ENCODE results near the gene HOXD12.

Gene HOXD12, protein sequence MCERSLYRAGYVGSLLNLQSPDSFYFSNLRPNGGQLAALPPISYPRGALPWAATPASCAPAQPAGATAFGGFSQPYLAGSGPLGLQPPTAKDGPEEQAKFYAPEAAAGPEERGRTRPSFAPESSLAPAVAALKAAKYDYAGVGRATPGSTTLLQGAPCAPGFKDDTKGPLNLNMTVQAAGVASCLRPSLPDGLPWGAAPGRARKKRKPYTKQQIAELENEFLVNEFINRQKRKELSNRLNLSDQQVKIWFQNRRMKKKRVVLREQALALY

DNA sequence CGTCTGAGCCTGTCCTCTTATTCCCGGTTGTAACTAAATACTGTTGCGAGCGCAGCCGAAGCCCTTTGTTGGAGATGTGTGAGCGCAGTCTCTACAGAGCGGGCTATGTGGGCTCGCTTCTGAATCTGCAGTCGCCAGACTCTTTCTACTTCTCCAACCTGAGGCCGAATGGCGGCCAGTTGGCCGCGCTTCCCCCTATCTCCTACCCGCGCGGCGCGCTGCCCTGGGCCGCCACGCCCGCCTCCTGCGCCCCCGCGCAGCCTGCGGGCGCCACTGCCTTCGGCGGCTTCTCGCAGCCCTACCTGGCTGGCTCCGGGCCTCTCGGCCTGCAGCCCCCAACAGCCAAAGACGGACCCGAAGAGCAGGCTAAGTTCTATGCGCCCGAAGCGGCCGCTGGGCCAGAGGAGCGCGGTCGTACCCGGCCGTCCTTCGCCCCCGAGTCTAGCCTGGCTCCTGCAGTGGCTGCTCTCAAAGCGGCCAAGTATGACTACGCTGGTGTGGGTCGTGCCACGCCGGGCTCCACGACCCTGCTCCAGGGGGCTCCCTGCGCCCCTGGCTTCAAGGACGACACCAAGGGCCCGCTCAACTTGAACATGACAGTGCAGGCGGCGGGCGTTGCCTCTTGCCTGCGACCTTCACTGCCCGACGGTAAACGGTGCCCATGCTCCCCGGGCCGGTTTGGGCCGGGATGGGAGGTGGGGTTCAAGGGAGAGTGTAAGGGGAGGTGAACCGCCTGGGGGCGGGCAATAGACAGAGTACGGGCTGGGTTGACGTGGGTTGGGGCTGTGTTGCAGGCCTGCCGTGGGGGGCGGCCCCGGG is at the start of gene HOXD12:
Gene HOXD12, plus strand, starts transcription at position 68 of the 819 bp plus-strand sequence. Its CDS starts 7 bp downstream, at position 75.
- H3K9me3 Mint-ChIP-seq = no peaks in the 10 kb centered on the region
- peaks cover 24% of the 10 kb centered on the region for H3K4me1 Mint-ChIP-seq (ENCODE audit: low read depth)
- no peaks in the 10 kb centered on the region for H3K36me3 Mint-ChIP-seq (ENCODE audit: low read depth)
- H3K27ac Mint-ChIP-seq = no peak within 1 kb of the TSS
- H3K27me3 Mint-ChIP-seq = peaks cover 94% of the 10 kb centered on the region
- H3K4me3 Mint-ChIP-seq = peak within 1 kb of the TSS; percentile 20

DNA sequence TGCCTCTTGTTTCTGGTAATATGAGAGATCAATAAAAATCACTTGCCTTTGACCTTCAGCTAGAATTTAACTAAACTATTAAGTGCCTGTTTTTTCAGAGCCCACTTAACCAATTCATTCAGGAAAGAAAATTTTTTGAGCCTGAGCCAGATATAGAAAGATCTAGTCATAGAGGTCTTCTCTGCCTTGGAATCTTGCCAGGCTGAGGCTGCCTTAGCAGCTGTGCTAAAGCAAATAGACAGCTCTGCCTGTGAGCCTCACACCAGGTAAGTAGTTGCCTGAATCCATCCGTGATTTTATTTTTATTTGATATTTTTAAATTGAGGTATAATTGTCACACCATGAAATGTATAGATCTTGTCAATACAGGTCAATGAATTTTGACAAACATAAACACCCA is 43.2 kb upstream of the HOXD12 start:
- H3K4me3 Mint-ChIP-seq = no peak overlapping the region
- H3K27me3 Mint-ChIP-seq = peaks cover 42% of the 10 kb centered on the region
- H3K4me1 Mint-ChIP-seq (ENCODE audit: low read depth) = no peaks in the 10 kb centered on the region
- H3K36me3 Mint-ChIP-seq (ENCODE audit: low read depth) = no peaks in the 10 kb centered on the region
- no peak overlapping the region for H3K27ac Mint-ChIP-seq
- no peaks in the 10 kb centered on the region for H3K9me3 Mint-ChIP-seq

DNA sequence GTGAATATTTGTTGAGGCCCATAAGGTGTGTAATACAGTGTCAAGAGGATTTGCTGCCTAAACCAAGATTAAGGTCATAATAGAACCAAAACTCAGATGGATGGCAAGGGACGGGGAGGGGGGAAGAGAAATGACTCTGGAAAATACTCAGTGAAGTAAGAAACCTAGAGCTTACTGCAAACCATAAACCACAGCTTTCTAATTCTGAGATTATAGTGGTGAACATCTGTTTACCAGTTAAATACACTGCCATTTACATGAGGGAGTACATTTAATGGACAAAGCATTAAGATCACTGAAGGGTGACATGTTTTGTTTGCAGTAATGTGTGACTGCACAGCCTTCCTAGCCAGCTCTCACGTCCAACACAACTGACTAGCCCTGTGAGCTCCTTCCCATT is 35.6 kb upstream of the HOXD12 start:
- Mint-ChIP-seq H3K9me3 (no peaks in the 10 kb centered on the region), H3K27me3 (peaks cover 63% of the 10 kb centered on the region), H3K4me1 (ENCODE audit: low read depth) (peaks cover 13% of the 10 kb centered on the region), H3K27ac (no peak overlapping the region), H3K4me3 (no peak overlapping the region), H3K36me3 (ENCODE audit: low read depth) (no peaks in the 10 kb centered on the region)

DNA sequence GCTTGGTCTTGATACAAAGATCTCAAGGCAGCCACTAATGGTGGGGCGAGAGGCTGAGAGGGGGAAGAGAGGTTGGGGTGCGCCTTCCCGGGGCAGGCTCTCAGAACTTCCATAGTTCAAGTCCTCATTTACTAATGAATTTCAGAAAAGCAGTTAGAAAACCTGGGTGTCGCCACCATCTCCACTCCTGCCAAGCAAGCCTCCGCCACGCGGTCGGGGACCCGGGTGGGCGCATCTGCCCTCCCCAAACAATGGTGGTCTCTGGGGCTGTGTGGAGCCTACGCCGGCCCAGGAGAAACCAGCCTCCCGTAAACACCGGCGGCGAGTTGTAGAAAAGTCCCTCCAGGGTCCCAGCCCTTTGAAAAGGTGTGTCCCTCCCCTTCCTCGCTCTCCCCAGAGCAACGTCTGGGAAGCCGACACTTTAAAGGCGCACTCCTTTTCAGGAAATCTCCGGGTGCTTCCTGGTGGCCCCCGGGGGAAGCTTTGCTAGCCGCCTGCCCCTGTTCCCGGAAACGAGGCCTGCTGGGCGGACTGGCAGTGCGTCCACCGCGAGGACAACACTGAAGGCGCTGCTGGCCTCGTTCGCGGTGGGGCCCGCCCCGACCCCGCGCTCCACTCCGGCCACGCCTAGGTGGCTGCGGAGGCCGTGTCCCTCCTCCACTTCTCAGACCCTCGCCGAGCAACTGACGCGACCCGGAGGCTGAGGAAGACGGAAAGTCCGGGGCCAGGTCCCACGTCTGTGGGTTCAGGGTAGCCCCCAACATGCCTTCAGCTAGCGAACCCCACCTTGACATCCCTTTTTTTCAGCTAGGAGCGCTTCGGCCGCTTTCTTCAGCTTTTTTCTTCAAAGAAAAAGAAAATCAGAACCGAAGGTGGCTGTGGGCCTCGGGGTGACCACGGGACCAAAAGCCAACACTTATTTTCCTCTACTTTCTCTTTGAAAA is 32.7 kb upstream of the HOXD12 start:
- Mint-ChIP-seq H3K4me3 (no peak overlapping the region), H3K27ac (no peak overlapping the region)

DNA sequence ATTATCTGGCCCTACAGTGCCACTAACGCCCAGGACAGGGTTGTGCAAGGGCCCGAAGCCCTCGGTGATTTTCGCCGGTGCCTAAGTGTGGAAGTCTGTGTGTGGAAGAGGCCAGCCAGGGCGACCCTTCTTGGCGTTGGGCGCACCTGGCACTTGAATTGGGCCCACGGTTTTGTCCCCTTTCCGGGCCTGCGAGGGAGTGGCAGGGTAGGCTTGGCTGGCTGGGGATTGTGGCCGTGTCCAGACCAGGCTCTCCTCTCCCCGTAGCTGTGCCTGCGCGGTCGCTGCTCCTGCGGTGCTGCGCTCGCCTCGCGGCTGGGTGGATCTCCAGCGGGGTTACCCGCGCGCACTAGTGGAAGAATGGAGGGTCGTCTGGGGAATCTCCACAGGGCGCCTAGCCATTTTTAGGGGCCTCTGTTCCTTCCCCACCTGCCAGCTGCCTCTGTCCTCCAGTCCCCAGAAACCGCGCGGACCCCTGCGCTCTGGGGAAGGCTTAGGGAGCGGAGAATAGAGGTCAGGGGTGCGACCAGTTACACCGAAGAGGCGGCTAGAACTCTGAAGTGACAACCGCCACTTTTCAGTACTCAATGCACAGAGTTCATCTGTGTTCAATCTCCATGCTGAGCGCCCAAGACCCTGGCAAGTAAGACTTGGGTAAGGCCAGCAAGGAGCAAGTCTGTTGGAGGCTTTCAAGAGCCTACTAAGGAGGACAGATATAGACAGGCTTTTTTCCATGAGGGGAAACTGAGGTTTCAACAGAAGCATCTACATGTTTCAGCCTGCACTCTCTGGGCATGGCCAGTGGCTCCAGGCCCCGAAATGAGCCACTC is 31.8 kb upstream of the HOXD12 start:
- Mint-ChIP-seq H3K4me1 (ENCODE audit: low read depth) (peaks cover 13% of the 10 kb centered on the region), H3K27ac (no peak overlapping the region), H3K9me3 (no peaks in the 10 kb centered on the region), H3K36me3 (ENCODE audit: low read depth) (no peaks in the 10 kb centered on the region), H3K4me3 (no peak overlapping the region), H3K27me3 (peaks cover 83% of the 10 kb centered on the region)

More for the DNA sequence above, 32.7 kb upstream of the HOXD12 start:
- Mint-ChIP-seq H3K4me1 (ENCODE audit: low read depth) (peaks cover 13% of the 10 kb centered on the region), H3K9me3 (no peaks in the 10 kb centered on the region), H3K27me3 (peaks cover 82% of the 10 kb centered on the region), H3K36me3 (ENCODE audit: low read depth) (no peaks in the 10 kb centered on the region)

DNA sequence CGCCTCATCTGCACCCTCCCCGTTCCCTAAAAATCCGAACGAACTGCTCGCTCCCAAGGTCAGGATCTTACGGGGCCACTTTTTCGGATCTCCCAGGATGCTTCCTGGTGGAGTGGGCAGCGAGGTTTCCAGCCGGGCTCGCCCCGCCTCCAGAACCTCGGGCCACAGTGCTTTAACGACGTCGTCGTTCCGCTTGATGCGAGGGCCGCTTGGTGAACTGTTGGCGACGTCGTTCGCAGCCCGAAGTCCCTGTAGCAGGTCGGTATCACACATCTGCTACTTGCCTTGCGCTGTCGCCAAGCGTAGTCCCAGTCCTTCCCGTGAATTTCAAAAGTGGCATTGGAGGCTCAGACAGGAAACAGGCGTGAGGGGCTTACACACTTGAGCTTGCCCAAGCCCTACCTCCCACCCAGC is 31.2 kb upstream of the HOXD12 start:
- H3K27me3 Mint-ChIP-seq = peaks cover 84% of the 10 kb centered on the region

DNA sequence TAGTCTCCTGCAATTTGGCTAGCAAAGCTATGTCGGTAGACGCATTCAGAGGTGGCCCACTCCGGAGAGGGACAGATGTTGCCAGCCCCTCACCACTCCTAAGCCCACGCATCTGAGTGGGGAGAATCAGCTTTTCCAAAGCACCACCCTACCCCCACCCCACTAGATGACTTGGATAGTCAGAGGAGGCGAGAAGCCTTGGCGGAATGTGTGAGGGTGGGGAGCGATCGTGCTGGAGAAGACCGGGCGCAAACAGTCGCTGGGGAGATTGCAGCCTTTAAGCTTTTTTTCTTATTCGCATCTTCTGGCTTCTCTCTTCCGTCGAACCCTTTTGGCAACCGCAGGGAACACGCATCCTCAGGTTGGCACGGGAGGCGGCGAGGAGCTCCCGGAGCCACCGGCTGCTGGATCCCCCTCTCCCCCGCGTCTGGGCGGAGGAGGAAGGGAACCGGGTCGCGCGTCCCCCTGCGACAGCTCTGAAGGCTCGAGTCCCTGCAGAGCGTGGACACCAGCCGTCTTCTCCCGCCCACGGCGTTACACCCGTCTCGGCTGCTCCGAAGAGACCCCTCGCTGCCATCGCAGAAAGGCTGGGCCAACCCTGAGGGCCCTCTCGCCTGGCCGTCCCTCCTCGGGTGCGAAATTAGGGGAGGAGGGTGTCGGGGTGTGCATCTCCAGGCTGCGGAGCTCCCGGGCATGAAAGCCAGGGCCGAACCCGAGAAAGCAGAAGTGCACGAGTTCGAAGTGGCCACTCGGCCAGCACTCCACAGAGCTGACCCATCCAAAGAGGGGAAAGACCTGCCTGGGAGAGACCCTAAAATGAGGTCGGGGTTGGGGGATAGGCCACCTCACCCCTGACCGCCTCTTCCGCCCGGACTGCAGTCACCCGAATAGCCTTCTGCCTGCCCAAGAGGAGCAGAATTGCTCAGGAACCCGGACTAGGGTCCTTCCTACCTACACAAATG is 28.0 kb upstream of the HOXD12 start:
- H3K27me3 Mint-ChIP-seq = peaks cover 92% of the 10 kb centered on the region
- peaks cover 11% of the 10 kb centered on the region for H3K9me3 Mint-ChIP-seq
- no peaks in the 10 kb centered on the region for H3K36me3 Mint-ChIP-seq (ENCODE audit: low read depth)
- H3K4me3 Mint-ChIP-seq = no peak overlapping the region
- H3K27ac Mint-ChIP-seq = no peak overlapping the region
- H3K4me1 Mint-ChIP-seq (ENCODE audit: low read depth) = peaks cover 9% of the 10 kb centered on the region

More for the DNA sequence above, 31.2 kb upstream of the HOXD12 start:
- Mint-ChIP-seq H3K27ac (no peak overlapping the region), H3K9me3 (no peaks in the 10 kb centered on the region), H3K36me3 (ENCODE audit: low read depth) (no peaks in the 10 kb centered on the region), H3K4me3 (no peak overlapping the region), H3K4me1 (ENCODE audit: low read depth) (peaks cover 13% of the 10 kb centered on the region)

DNA sequence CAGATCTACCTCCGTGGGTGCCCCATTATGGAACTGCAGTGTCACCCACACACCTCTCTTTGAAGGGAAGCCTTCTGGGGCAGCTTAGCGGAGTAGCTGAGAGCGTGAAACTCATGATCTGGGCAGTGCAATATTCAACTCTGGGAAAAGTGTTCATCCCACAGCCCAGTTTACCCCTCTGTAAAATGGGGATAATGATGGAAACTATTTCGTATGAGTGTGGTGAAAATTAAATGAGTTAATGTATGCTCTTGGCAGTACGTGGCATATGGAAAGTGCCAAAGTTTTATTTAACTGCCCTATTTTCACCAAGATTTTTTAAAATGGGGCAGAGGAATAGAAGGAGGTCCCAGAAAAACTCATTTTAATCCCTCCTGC is 27.3 kb upstream of the HOXD12 start:
- Mint-ChIP-seq H3K9me3 (peaks cover 12% of the 10 kb centered on the region), H3K27ac (no peak overlapping the region), H3K27me3 (peaks cover 94% of the 10 kb centered on the region), H3K36me3 (ENCODE audit: low read depth) (no peaks in the 10 kb centered on the region), H3K4me1 (ENCODE audit: low read depth) (peaks cover 9% of the 10 kb centered on the region), H3K4me3 (no peak overlapping the region)

DNA sequence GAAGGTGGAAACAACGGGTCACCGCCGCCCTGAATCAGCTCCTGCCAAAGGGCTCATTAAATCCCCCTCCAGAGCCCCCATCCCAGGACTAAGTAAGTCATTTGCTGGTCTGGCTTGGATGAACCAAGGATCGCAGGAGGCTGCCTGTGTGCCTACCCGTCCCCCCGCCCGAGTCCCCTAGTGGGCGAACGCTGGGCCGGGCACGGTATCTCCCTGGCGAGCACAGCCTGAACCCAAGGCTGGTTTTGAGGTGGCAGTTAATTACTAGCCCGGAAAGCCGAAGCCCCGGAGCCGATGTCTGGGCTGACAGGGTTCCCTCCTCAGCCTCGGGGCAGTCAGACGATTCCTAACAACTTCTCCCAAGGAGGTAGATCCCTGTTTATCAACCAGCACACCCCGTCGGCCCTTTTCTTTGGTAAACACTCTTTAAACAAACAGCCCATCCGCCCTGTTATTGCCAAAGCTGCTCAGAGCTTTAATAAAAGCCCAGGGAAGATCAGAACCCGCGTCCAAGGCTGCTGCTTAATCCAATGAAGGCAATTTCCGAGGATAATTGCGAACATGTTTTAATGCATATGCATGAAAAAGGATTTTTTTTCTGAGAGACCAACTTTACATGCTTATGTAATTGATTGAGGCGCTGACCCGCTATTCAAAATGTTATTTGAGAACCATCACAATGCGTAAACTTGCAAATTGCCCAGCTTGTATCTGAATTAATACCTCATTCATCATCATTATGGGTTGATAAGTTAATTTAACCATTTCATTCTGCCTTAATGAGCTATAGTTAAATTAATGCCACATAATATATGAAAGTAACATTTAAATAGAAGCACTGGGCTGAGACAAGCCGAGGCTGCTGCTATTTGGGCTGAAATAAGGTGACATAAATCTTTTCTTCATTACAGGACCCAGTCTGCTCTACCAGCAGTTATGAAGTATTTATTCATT is 26.4 kb upstream of the HOXD12 start:
- Mint-ChIP-seq H3K4me1 (ENCODE audit: low read depth) (peaks cover 4% of the 10 kb centered on the region), H3K9me3 (peaks cover 13% of the 10 kb centered on the region), H3K27me3 (peaks cover 88% of the 10 kb centered on the region), H3K4me3 (no peak overlapping the region), H3K27ac (no peak overlapping the region), H3K36me3 (ENCODE audit: low read depth) (peaks cover 1% of the 10 kb centered on the region)

DNA sequence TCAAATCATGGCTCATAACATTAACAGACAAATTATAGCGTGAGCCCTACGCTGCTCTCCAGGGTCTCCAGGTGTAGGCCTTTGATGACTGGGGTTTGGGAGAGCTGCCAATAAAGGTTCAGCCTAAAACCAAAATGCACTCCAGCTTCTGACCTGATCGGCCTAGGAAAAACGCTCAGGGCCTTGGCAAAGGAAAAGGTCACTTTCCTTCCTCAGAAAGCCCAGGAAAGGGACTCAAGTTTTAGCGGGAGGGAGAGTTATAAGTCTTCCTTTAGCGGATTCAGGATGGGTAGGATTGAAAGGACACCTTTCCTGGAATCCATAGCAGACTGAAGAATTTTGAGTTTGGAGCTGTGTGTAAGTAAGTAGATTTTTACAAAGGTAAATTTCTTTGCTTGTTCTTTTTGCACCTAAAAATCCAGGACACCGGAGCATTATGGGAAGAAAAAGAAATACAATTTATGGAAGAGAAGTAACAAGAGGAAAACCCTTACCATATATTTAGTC is 24.6 kb upstream of the HOXD12 start:
- Mint-ChIP-seq H3K27me3 (peaks cover 86% of the 10 kb centered on the region), H3K4me3 (no peak overlapping the region), H3K4me1 (ENCODE audit: low read depth) (peaks cover 7% of the 10 kb centered on the region), H3K27ac (no peak overlapping the region), H3K9me3 (peaks cover 20% of the 10 kb centered on the region), H3K36me3 (ENCODE audit: low read depth) (peaks cover 12% of the 10 kb centered on the region)

DNA sequence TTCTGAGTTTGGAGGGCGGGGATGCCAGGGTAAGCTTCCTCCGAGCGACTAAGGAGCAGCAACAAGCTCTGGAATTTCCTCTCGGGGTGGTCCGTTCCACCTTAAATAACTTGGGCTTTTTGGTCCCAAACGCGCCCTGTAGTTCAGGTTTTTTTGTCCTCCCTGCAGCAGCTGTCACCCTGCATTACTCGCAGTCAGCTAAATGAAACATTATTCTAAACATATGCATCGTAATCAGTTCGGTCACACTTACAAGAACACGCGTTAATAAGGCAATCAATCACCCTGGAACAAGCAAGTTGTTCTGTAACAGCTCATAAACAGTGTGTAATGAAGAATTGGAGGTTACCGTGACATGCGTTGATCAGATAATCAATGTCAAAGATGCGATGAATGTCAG is 24.1 kb upstream of the HOXD12 start:
- Mint-ChIP-seq H3K27me3 (peaks cover 81% of the 10 kb centered on the region), H3K27ac (no peak overlapping the region), H3K36me3 (ENCODE audit: low read depth) (peaks cover 12% of the 10 kb centered on the region), H3K9me3 (peaks cover 20% of the 10 kb centered on the region), H3K4me1 (ENCODE audit: low read depth) (peaks cover 7% of the 10 kb centered on the region), H3K4me3 (no peak overlapping the region)

DNA sequence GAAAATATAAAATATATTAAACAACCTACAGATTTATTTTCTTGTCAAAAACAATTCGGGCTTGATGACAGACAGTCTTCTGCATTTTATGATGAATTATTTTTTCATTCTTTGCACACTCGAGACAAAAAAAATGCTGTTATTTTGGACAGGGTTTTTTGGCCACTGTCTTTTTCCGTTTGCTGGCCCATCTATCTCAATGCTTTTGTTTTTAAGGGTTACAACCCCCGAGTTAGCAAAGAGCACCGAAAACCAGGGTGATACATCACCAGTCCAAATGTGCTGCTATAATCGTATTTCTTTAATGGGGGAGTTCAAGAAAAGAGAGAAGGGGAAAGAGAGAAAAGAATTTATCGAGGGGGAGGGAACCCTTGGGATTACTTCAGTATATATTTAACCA is 23.5 kb upstream of the HOXD12 start:
- Mint-ChIP-seq H3K36me3 (ENCODE audit: low read depth) (peaks cover 14% of the 10 kb centered on the region), H3K27ac (no peak overlapping the region), H3K27me3 (peaks cover 79% of the 10 kb centered on the region), H3K4me1 (ENCODE audit: low read depth) (peaks cover 9% of the 10 kb centered on the region), H3K9me3 (peaks cover 21% of the 10 kb centered on the region), H3K4me3 (no peak overlapping the region)
